GM21423 (cell line): ENCODE results near the gene C15orf40.

Experiments
- ATAC-seq: cut with Tn5 transposase; IDR thresholded peaks from one replicate; pipeline ENCODE4 v1.9.1; 2021; ENCODE audit warnings: mild to moderate bottlenecking, moderate library complexity; ENCODE audit not compliant: unreplicated experiment

C15orf40 gene

DNA sequence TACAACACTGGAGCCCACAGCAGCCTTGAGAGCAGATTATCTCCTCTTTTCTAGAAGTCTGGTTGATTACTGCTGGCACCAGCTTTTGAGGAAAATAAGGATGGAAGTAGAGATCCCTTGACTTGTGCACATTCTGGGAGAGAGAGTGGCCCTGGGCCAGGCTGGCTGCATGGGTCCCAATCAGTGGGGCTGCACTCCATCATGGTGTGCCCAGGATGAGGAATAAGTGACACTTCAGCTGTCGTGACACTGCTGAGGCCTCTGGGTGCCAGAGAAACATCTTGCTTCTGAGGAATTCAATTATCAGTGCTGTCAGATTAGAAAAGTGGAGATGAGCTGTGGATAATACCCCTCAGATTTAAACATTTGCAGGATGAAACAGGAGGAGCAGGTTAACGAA, 16.4 kb downstream of the C15orf40 start:
- no peak for ATAC-seq

- ATAC-seq = no peak
Measured at GRCh38 chr15:82993144-82993543, 18.3 kb downstream of the C15orf40 start.

- ATAC-seq = no peak
Measured at GRCh38 chr15:82992436-82992998, 18.9 kb downstream of the C15orf40 start.

DNA sequence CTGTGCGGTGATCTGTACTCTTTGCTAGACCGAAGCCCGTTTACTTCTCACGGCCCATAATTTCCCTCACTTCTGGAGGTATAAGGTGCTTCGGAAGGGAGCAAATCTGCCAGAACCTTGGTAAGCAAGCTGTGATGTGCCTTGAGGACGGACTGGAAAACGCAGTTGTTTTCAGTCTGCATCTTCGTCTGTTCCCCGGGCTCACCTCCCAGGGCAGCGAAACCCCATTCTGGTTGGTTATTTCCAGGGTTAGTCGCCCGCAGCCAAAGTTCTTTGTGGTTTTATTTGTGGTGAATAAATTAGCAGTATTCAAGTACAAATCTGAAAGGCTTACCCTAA, 25.0 kb downstream of the C15orf40 start:
- ATAC-seq = peak; percentile 11

- ATAC-seq = peak; percentile 95
Measured at GRCh38 chr15:82985688-82986441, 25.6 kb downstream of the C15orf40 start, which contains the start of gene RAMAC. RAMAC (plus strand) TSS chr15:82986210; CDS start chr15:82989019, 2,809 bp downstream.

DNA sequence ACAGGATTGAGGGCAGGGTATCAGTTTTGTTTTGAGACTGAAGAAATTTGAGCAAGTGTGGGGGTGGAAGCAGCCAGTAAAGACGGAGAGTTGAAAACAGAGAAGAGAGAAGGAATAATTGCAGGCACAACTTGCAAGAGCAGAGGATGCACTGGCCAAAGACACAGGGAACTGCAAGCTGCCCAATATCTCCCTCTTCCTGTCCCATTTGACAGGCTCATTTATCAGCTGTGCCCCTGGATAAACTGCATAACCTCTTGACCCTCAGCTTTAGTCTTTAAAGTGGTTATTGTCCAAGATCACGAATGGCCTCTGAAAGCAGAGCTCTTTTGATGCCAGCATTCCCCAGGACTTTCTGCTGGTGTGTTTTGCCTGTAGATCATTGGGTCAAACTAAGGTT, 30.5 kb downstream of the C15orf40 start:
- ATAC-seq = no peak

DNA sequence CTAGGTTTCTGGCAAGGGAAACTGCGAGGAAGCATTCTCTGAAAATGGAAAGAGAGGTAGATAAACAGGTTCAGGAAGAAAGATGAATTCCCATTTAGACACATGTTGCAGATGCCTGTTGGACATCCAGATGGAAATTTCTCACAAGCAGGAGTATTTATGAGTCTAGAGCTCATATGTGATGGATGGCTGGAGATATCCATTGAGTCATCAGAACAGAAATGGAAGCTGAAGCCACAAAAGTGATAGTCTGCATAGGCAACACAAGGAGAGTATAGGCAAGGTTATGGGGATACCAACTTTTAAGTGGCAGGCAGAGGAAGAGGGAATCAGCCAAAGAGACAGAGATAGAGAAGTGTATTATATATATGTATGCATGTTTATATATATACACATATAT, 31.7 kb downstream of the C15orf40 start:
- ATAC-seq = no peak

GRCh38 chr15:82978438-82978837, 33.0 kb downstream of the C15orf40 start:
- no peak for ATAC-seq

DNA sequence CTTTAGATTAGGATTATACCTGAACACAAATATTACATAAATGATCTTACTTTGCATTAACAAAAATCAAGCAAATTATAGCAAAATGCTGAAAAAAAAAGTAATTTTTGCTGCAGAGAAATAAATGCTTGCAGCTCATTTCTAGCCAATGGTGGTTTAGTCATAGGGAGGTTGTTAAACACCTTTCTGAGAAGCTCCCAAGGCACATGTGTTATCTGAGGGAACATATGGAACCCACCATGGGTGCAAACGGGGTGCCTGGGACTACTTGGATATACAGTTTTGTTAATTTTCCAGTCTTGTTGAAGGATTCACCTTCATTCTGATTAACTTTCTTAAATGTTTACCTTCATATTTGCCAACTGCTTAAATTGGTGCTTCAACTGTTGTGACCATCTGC, 34.4 kb downstream of the C15orf40 start:
- no peak for ATAC-seq

GRCh38 chr15:82972990-82973389, 38.4 kb downstream of the C15orf40 start:
- ATAC-seq = no peak

DNA sequence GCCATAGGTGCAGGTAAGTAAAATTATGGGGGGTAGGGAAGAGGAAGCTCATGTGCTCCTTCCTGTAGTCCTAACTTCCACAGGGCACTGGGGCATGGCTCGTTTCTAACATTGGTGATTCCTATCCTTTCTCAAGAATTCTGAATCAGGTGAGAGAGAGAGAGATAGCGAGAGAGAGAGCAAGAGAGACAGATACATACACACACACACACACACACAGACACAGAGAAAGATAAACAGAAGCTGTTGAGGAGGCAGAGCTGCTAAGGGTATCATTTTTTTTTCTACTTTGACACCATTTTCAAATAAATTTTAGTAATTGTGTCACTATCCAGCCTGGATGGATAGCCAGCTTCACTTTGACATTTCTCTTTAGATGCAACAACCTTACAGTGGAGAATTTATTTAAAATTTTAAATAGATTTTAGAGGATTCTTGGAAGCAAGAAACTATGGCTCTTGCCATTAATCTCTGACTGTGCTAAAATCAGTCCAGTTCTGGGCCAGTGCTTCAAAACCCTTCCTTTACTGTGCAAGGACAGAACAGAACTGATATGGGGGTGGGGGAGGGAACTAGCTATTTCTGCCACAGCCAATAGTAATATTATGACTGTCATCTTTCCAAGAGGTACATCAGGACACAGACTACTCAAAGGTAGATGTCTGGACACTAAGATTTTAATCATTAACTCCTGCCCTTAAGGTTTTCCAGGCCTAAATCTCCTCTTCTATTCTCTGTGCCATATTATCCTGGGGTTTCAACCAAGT, 40.0 kb downstream of the C15orf40 start:
- ATAC-seq = no peak

DNA sequence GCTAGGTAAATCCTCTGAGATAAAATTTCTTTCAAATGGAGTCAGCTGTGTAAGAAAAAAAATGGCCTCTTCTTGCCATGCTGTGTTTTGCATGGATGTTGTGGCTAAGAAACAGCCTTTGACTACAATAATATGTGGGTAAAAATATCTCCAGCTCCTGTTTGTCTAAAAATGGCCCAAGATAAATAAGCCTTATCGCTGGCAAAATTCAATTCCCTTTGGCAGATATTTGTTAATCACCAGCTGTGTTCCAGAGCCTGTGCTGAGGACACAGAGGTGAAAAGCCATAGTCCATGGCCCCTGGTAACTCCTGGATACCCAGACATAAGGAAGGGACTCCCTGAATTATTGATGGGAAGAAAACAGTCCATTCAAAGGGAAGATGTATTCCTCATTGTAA, 40.7 kb downstream of the C15orf40 start:
- ATAC-seq = no peak

- ATAC-seq = no peak
Measured at GRCh38 chr15:82970078-82970686, 41.3 kb downstream of the C15orf40 start.

DNA sequence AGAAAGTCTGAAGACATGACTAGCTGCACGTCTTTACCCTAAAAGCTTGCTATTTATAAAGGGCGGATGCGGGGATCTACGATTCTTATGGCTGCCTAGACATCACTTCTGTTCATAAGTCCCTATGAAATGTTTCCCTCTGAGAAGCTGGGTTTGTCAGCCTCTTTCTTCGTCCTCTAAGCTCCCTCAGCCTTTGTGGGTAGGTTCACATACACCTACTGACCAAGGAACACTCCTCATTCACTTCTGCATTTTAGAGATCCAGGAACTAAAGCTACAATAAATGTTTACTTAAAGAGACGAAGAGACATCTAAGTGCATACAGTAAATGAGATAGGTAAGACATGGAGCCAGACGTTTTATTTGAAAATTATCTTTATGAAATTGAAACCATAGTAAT, 42.1 kb downstream of the C15orf40 start:
- ATAC-seq = no peak

GRCh38 chr15:82968066-82968465, 43.4 kb downstream of the C15orf40 start:
- no peak for ATAC-seq

GRCh38 chr15:82966671-82967071, 44.8 kb downstream of the C15orf40 start:
- ATAC-seq = peak; percentile 94

DNA sequence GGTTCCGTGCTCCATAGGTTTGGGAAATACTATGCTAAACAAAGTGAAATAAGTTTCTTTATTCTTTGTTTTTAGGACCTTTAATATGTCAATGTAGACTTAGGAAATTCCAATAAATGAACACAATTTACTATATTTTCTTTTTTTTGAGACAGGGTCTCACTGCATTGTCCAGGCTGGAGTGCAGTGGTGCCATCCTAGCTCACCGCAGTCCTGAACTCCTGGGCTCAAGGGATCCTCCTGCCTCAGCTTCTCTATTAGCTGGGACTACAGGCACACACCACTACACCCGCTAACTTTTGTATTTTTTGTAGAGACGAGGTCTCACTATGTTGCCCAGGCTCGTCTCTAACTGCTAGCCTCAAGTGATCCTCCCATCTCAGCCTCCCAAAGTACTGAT, 46.5 kb downstream of the C15orf40 start:
- ATAC-seq = no peak

DNA sequence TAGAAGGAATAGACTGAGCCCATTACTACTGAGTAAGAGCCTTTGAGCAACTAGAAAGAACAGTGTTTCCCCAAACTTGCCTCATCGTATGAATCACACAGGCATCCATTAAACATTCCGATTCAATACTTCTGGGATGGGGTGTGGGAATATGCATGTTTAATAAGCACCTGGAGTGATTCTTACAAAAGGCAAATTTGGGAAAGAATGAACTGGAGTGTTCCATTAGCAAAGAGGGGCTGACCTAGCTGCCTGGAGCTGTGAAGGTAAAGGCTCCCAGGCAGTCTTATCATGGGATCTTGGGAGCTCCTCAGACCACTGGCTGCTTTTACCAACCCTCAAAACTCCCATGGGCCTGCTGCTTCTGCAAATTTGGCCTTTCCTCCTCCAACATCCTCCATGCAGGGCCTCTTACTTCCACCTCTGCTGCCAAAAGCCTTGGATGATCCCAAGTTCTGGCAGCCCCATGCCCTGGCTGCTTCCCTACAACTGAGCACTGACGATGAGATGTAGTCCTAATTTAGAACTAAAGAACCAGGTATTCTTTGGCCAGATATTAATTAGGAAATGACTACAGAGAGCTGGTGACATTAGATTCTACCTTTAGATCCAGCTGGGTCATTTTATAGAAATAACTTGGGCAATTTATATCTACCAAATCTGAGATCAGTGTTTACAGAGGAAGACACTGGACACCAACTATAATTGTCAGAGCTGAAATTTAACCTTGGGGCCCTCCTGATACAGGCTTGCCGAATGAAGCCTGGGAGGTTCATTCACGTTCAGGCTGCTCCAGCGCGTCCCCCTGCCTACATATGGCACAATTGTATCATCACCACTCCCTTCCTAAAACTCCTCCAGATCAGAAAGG, 47.7 kb downstream of the C15orf40 start:
- ATAC-seq = no peak

DNA sequence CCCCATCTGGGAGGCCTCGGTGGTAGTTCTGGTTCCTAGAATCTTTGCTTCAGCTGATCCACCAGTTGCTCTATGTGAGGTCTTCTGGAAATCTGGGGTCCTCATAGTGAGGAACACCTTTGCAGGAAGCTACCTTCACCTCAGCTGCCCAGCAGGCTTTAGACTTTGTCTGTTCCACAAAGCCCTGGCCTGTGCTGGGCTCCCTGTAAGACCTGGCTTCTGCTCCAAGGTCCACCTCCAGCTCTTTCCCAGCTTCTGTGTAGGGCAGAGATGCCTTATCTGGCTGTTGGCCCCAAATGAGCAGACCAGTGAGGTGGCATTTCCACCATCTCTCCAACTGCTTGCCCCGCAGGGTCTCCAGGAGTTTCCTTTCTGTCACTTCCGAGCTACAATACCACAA, 50.7 kb downstream of the C15orf40 start:
- no peak for ATAC-seq

- no peak for ATAC-seq
Measured at GRCh38 chr15:82959423-82959822, 52.0 kb downstream of the C15orf40 start.

- no peak for ATAC-seq
Measured at GRCh38 chr15:82958638-82959037, 52.8 kb downstream of the C15orf40 start.
